HCT116 (cell line): Measurements from ENCODE around the gene DHX15. TPM values are rescaled to one million over a fixed set of nuclear protein-coding genes. Genes with fewer than 3 reads are reported as not detected.

Source experiments
- ATAC-seq: fragments of 200-7000 bp; cut with Tn5 transposase; 2 replicates; pipeline ENCODE4 v1.9.1; 2020; ENCODE audit warnings: mild to moderate bottlenecking, moderate library complexity
- BruUV-seq: library from RNA; stranded (reverse); fragments of 400-500 nt; replicated peaks from 2 replicates; lab custom pipeline; 2021; lab: Mats Ljungman, UMichigan
- CTCF ChIA-PET: fragments of 300-600 bp; sonication (Branson Sonifier 250); formaldehyde crosslinking; loops from one replicate; lab custom pipeline; 2021; ENCODE audit warnings: antibody characterized with exemption; lab: Charles Lee
- POLR2A ChIA-PET: fragments of 300-600, 350-600 bp; sonication (Branson Sonifier 250); formaldehyde crosslinking; loops from one replicate; lab custom pipeline; 2021; ENCODE audit warnings: antibody characterized with exemption; lab: Charles Lee
- RAD21 ChIA-PET, 2 experiments: fragments of 300-600 bp; sonication (Branson Sonifier 250); formaldehyde crosslinking; loops; one replicate each; lab custom pipeline; 2023; ENCODE audit warnings: low total read pairs in 2 of 2; ENCODE audit not compliant: uncharacterized antibody in 2 of 2, unreplicated experiment in 2 of 2, low non-redundant PET in 1 of 2; lab: Charles Lee
- DNase-seq: peaks from one replicate; pipeline ENCODE4 v3.0.0-alpha.2; 2010; ENCODE audit warnings: low read depth, low spot score
- H2AFZ ChIP-seq: fragments of 200-600 bp; shearing (Covaris generic), sonication (generic); 2 replicates; pipeline ENCODE4 v1.6.1; 2017; ENCODE audit warnings: low read depth, mixed run types, mixed read lengths, antibody characterized with exemption, low read length; ENCODE audit not compliant: poor library complexity, severe bottlenecking
- H3K27ac ChIP-seq: 2 replicates; pipeline ENCODE4 v1.5.1; 2012; ENCODE audit warnings: low read depth, low read length
- H3K27me3 ChIP-seq: fragments of 200-600 bp; sonication (generic); 2 replicates; pipeline ENCODE4 v1.6.1; 2016; ENCODE audit warnings: mixed run types, low read length, mixed read lengths; ENCODE audit not compliant: insufficient read depth
- H3K36me3 ChIP-seq, 2 experiments: fragments of 200-500 bp in 1 of 2; fragments of 200-600 bp in 1 of 2; sonication (Bioruptor generic) in 1 of 2; sonication (generic) in 1 of 2; 2 replicates each; pipeline versions ENCODE4 v1.5.1 to v1.6.1; 2014 to 2016; ENCODE audit warnings: low read length in 2 of 2, inconsistent platforms in 1 of 2, mixed read lengths in 1 of 2, mixed run types in 1 of 2; ENCODE audit not compliant: insufficient read depth in 2 of 2, control insufficient read depth in 1 of 2
- H3K4me1 ChIP-seq, 2 experiments: fragments of 200-600 bp in 1 of 2; sonication (generic) in 1 of 2; 2 replicates each; pipeline versions ENCODE4 v1.5.1 to v1.6.1; 2012 to 2017; ENCODE audit warnings: low read length in 2 of 2, inconsistent platforms in 1 of 2, mild to moderate bottlenecking in 1 of 2, mixed read lengths in 1 of 2, mixed run types in 1 of 2, moderate library complexity in 1 of 2; ENCODE audit not compliant: insufficient read depth in 2 of 2, control insufficient read depth in 1 of 2
- H3K4me2 ChIP-seq: fragments of 200-600 bp; sonication (generic); 2 replicates; pipeline ENCODE4 v1.6.1; 2017; ENCODE audit warnings: mixed run types, low read length, mixed read lengths
- H3K4me3 ChIP-seq, 2 experiments: fragments of 200-600 bp in 1 of 2; sonication (generic) in 1 of 2; replicated peaks in 1 of 2; 2 replicates each; pipeline ENCODE4 v1.5.1; 2011 to 2016; ENCODE audit warnings: low read length in 2 of 2, control low read depth in 1 of 2, low read depth in 1 of 2, mild to moderate bottlenecking in 1 of 2, mixed read lengths in 1 of 2, mixed run types in 1 of 2
- H3K79me2 ChIP-seq: fragments of 200-600 bp; sonication (generic); 2 replicates; pipeline ENCODE4 v1.6.1; 2017; ENCODE audit warnings: mild to moderate bottlenecking, mixed run types, low read length, moderate library complexity, mixed read lengths; ENCODE audit not compliant: insufficient read depth
- H3K9ac ChIP-seq: fragments of 200-600 bp; sonication (generic); 2 replicates; pipeline ENCODE4 v1.6.1; 2016; ENCODE audit warnings: low read length, mixed read lengths
- H3K9me2 ChIP-seq: fragments of 200-600 bp; sonication (generic), shearing (Covaris generic); 2 replicates; pipeline ENCODE4 v1.6.1; 2017; ENCODE audit warnings: mixed run types, mild to moderate bottlenecking, moderate library complexity; ENCODE audit not compliant: insufficient read depth
- H3K9me3 ChIP-seq, 2 experiments: fragments of 200-500 bp in 1 of 2; fragments of 200-600 bp in 1 of 2; sonication (Bioruptor generic) in 1 of 2; sonication (generic) in 1 of 2; 2 replicates each; pipeline ENCODE4 v1.6.1; 2014 to 2017; ENCODE audit warnings: low read length in 2 of 2, mixed read lengths in 2 of 2, inconsistent platforms in 1 of 2, low read depth in 1 of 2, mild to moderate bottlenecking in 1 of 2, mixed run types in 1 of 2, moderate library complexity in 1 of 2; ENCODE audit not compliant: control insufficient read depth in 1 of 2, insufficient read depth in 1 of 2
- H4K20me1 ChIP-seq: fragments of 200-600 bp; sonication (generic), shearing (Covaris generic); 2 replicates; pipeline ENCODE4 v1.6.1; 2017; ENCODE audit warnings: mixed run types, mild to moderate bottlenecking, moderate library complexity; ENCODE audit not compliant: insufficient read depth
- CEBPB ChIP-seq: IDR thresholded peaks from 2 replicates; pipeline ENCODE4 v1.6.1; 2012; ENCODE audit warnings: low read depth
- CTCF ChIP-seq, 3 experiments: fragments of 200-600 bp in 1 of 3; sonication (generic) in 1 of 3; IDR thresholded peaks in 2 of 3; conservative IDR thresholded peaks in 1 of 3; 2 replicates each; pipeline ENCODE4 v1.5.1; 2012 to 2017; ENCODE audit warnings: low read depth in 2 of 3, low read length in 2 of 3, antibody characterized with exemption in 1 of 3, borderline replicate concordance in 1 of 3, control low read depth in 1 of 3, mild to moderate bottlenecking in 1 of 3, mixed read lengths in 1 of 3, mixed run types in 1 of 3, moderate library complexity in 1 of 3; ENCODE audit not compliant: insufficient read depth in 1 of 3
- EGR1 ChIP-seq: IDR thresholded peaks from 2 replicates; pipeline ENCODE4 v1.6.1; 2012; ENCODE audit warnings: low read depth
- ELF1 ChIP-seq: IDR thresholded peaks from 2 replicates; pipeline ENCODE4 v1.6.1; 2012; ENCODE audit warnings: low read depth, borderline replicate concordance
- EZH2 ChIP-seq: fragments of 200-600 bp; sonication (generic); IDR thresholded peaks from 2 replicates; pipeline ENCODE4 v1.6.1; 2017; ENCODE audit warnings: antibody characterized with exemption, mixed run types
- EZH2phosphoT487 ChIP-seq: fragments of 200-600 bp; IDR thresholded peaks from 2 replicates; pipeline ENCODE4 v1.6.1; 2018; ENCODE audit warnings: antibody characterized with exemption, borderline replicate concordance
- POLR2AphosphoS5 ChIP-seq: IDR thresholded peaks from 2 replicates; pipeline ENCODE4 v1.6.1; 2011; ENCODE audit warnings: mild to moderate bottlenecking, low read depth, low read length, moderate library complexity
- RAD21 ChIP-seq: IDR thresholded peaks from 2 replicates; pipeline ENCODE4 v1.6.1; 2012; ENCODE audit warnings: low read depth, mild to moderate bottlenecking
- SIN3A ChIP-seq: IDR thresholded peaks from 2 replicates; pipeline ENCODE4 v1.6.1; 2012; ENCODE audit warnings: low read depth
- SP1 ChIP-seq: IDR thresholded peaks from 2 replicates; pipeline ENCODE4 v1.6.1; 2012; ENCODE audit warnings: low read depth
- SRF ChIP-seq: IDR thresholded peaks from 2 replicates; pipeline ENCODE4 v1.6.1; 2012; ENCODE audit warnings: low read depth
- ZBTB33 ChIP-seq: IDR thresholded peaks from 2 replicates; pipeline ENCODE4 v1.6.1; 2011; ENCODE audit warnings: mild to moderate bottlenecking, low read length, moderate library complexity; ENCODE audit not compliant: insufficient replicate concordance; ENCODE audit errors: extremely low read depth
- ZFX ChIP-seq: fragments of 450-650 bp; IDR thresholded peaks from 2 replicates; pipeline ENCODE4 v1.6.1; 2017
- ZNF274 ChIP-seq: fragments of 200-500 bp; sonication (Bioruptor generic); IDR thresholded peaks from 2 replicates; pipeline ENCODE4 v1.6.1; 2014; ENCODE audit warnings: mild to moderate bottlenecking, low read depth, low read length, inconsistent platforms
- intact Hi-C: fragments of 100-400 bp; cut with micrococcal nuclease; formaldehyde crosslinking; loops from 2 replicates; pipeline ENCODE4 v1.10.0; 2022
- total RNA-seq: library from RNA; stranded (reverse); gene quantifications from one replicate; pipeline ENCODE4 v1.2.1, GENCODE V29; 2021; ENCODE audit not compliant: unreplicated experiment
- TF ChIP-seq, protein P1 (sequence below): IDR thresholded peaks from 2 replicates; pipeline ENCODE4 v1.6.1; 2012

DHX15 gene
- total RNA-seq, 1 experiment from 2014 or later = 195 TPM

DNA sequence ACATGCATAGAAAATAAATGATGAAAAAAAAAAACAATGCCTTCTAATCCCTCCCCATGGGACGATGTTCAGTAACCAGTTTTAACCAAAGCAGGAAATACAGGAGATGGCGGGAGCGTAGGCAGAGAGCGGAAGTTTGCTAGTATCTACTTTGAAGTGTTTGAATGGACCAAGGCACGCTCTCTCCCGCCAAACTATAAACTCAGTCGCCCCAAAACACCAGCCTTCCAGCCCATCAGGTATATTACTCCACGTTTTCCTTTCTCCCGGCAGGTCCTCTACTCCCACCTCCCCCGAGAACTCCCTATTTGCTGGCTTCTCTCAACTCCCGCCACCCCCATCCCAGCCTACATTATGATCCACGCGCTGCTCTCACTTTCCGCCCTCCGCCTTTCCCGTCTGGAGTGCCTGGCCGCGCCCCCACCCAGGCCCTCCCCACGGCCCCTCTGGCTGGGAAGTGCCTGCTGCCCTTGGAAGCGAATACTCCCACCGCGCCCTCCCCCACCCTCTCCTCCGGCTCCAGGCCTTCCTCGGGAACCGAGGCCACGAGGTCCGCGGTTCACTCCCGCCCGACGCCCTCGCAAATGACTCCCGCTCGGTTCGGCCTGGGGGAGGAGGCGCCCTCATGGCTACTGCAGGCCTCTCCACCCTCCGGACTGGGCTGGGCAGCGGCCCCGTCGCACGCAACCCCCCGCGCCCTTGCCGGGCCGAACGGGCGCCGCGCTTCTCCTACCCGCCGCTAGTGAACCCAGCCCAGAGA, 723 bp downstream of the DHX15 start:
- intact Hi-C loops = loop anchor here (1.0 to 2.0 kb wide), 2 partner anchors 15 to 103 kb away; no protein-coding TSS in a partner anchor
- Histone ChIP-seq H3K4me3 (peak overlapping the region; percentile 87 to 94), H2AFZ (no peak overlapping the region)
- no peak for TF ChIP-seq SRF
- TF ChIP-seq ZNF274 = no peak
- TF ChIP-seq POLR2AphosphoS5 = peak; percentile 31; the same call in 1 of the 2 replicates
- no peak for TF ChIP-seq EZH2
- TF ChIP-seq, all 23 proteins: peak for 1
- DNase-seq (peak; percentile 26), ATAC-seq (peak; percentile 46)
- peaks cover 8 to 29% of the 10 kb centered on the region in 2 experiments for H3K4me1 ChIP-seq
- peak overlapping the region; percentile 100 for H3K9ac ChIP-seq
- RAD21 ChIA-PET = interaction anchor here in 1 of 2 experiments (1.3 kb wide), 1 partner anchor 104 kb away, joined by 3 read pairs; no protein-coding TSS in a partner anchor
- CTCF ChIA-PET = no interaction called here
- H3K79me2 ChIP-seq = peaks cover 58% of the 10 kb centered on the region
- no peaks in the 10 kb centered on the region for H3K9me2 ChIP-seq
- TSS peak; percentile 50 for BruUV-seq
- H3K36me3 ChIP-seq = peaks cover 3 to 19% of the 10 kb centered on the region in 2 experiments; a peak in 2 of 4 replicates
- POLR2A ChIA-PET = interaction anchor here (0.7 to 1.9 kb wide), 7 partner anchors 11 to 72 kb away, joined by 3 to 10 read pairs (median 6); no protein-coding TSS in a partner anchor
- peaks cover 26% of the 10 kb centered on the region for H4K20me1 ChIP-seq
- H3K27me3 ChIP-seq = no peaks in the 10 kb centered on the region
- H3K27ac ChIP-seq = peak overlapping the region; percentile 94
- H3K9me3 ChIP-seq = no peaks in the 10 kb centered on the region
- peak overlapping the region; percentile 78 for H3K4me2 ChIP-seq

GRCh38 chr4:24582235-24582832, 2.0 kb downstream of the DHX15 start:
- no peaks in the 10 kb centered on the region for H3K27me3 ChIP-seq
- DNase-seq = no peak
- H3K36me3 ChIP-seq = peaks cover 3 to 29% of the 10 kb centered on the region in 2 experiments; a peak in 2 of 4 replicates
- peaks cover 8 to 29% of the 10 kb centered on the region in 2 experiments for H3K4me1 ChIP-seq
- H3K9me3 ChIP-seq = no peaks in the 10 kb centered on the region
- H4K20me1 ChIP-seq = peaks cover 36% of the 10 kb centered on the region
- H3K79me2 ChIP-seq = peaks cover 71% of the 10 kb centered on the region
- H3K9ac ChIP-seq = peak overlapping the region; percentile 100
- no peak for ATAC-seq
- H3K4me2 ChIP-seq = peak overlapping the region; percentile 78
- no peak overlapping the region for H2AFZ ChIP-seq
- H3K9me2 ChIP-seq = no peaks in the 10 kb centered on the region
- BruUV-seq = no TSS peak
- intact Hi-C loops = no loop called here
- POLR2A ChIA-PET = no interaction called here
- CTCF ChIA-PET = no interaction called here
- peak overlapping the region; percentile 87 to 94 for H3K4me3 ChIP-seq
- no peak overlapping the region for H3K27ac ChIP-seq
- RAD21 ChIA-PET = no interaction called here
- TF ChIP-seq SIN3A = no peak
- TF ChIP-seq ZFX = no peak
- no peak for TF ChIP-seq CTCF (IDR thresholded peaks at IDR 0.05 in 2 of 3, conservative IDR thresholded peaks at IDR 0.05 in 1 of 3; ENCODE audit: borderline replicate concordance in 1 of 3, insufficient read depth in 1 of 3, low read depth in 2 of 3, low read length in 2 of 3)
- TF ChIP-seq ELF1 = no peak
- TF ChIP-seq ZBTB33 = no peak
- no peak for TF ChIP-seq EGR1
- TF ChIP-seq, protein P1, sequence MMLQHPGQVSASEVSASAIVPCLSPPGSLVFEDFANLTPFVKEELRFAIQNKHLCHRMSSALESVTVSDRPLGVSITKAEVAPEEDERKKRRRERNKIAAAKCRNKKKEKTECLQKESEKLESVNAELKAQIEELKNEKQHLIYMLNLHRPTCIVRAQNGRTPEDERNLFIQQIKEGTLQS = no peak
- TF ChIP-seq SP1 = no peak
- no peak for TF ChIP-seq CEBPB
- no peak for TF ChIP-seq EZH2phosphoT487
- no peak for TF ChIP-seq RAD21
